Caco-2 (cell line): Measurements from ENCODE around the gene ECHS1. TPM values are rescaled to one million over a fixed set of nuclear protein-coding genes. Genes with fewer than 3 reads are reported as not detected.

Experiments used
- BruUV-seq: library from RNA; stranded (reverse); fragments of 400-500 nt; replicated peaks from 2 replicates; lab custom pipeline; 2021; lab: Mats Ljungman, UMichigan
- CTCF ChIA-PET: fragments of 300-600 bp; sonication (Branson Sonifier 250); formaldehyde crosslinking; loops from one replicate; lab custom pipeline; 2022; ENCODE audit warnings: antibody characterized with exemption; lab: Charles Lee
- POLR2A ChIA-PET: fragments of 300-600 bp; sonication (Branson Sonifier 250); formaldehyde crosslinking; loops from one replicate; lab custom pipeline; 2022; ENCODE audit warnings: antibody characterized with exemption; lab: Charles Lee
- DNase-seq, 2 experiments: peaks; one replicate each; pipeline versions ENCODE4 v3.0.0 to v3.0.0-alpha.2; 2020 to 2022
- H3K27me3 ChIP-seq: replicated peaks from 2 replicates; pipeline ENCODE4 v1.6.0; 2011; ENCODE audit warnings: low read length; ENCODE audit not compliant: control insufficient read depth, insufficient read depth
- H3K36me3 ChIP-seq: 2 replicates; pipeline ENCODE4 v1.5.1; 2011; ENCODE audit warnings: low read length; ENCODE audit not compliant: control insufficient read depth, insufficient read depth
- H3K4me1 ChIP-seq: fragments of 250-450 bp; sonication (Bioruptor Pico); 2 replicates; pipeline ENCODE4 v1.5.1; 2020; ENCODE audit warnings: mild to moderate bottlenecking
- H3K4me3 ChIP-seq: 2 replicates; pipeline ENCODE4 v1.5.1; 2011; ENCODE audit warnings: low read depth, mild to moderate bottlenecking, control low read depth, low read length
- H3K9me3 ChIP-seq: fragments of 250-450 bp; sonication (Bioruptor Pico); 2 replicates; pipeline ENCODE4 v1.5.1; 2020; ENCODE audit warnings: mild to moderate bottlenecking, moderate library complexity
- H3K27ac Mint-ChIP-seq: one replicate; pipeline ENCODE4 v1.8.0; 2022; ENCODE audit warnings: mixed read lengths; ENCODE audit not compliant: unreplicated experiment
- H3K27me3 Mint-ChIP-seq: one replicate; pipeline ENCODE4 v1.8.0; 2022; ENCODE audit warnings: mixed read lengths; ENCODE audit not compliant: insufficient read depth, unreplicated experiment
- H3K36me3 Mint-ChIP-seq: one replicate; pipeline ENCODE4 v1.8.0; 2022; ENCODE audit warnings: mild to moderate bottlenecking, mixed read lengths; ENCODE audit not compliant: insufficient read depth, unreplicated experiment
- H3K4me1 Mint-ChIP-seq: one replicate; pipeline ENCODE4 v1.8.0; 2022; ENCODE audit warnings: low read depth, mixed read lengths; ENCODE audit not compliant: unreplicated experiment
- H3K4me3 Mint-ChIP-seq: one replicate; pipeline ENCODE4 v1.8.0; 2022; ENCODE audit warnings: mild to moderate bottlenecking, moderate library complexity, mixed read lengths; ENCODE audit not compliant: unreplicated experiment
- H3K9me3 Mint-ChIP-seq: one replicate; pipeline ENCODE4 v1.8.0; 2022; ENCODE audit warnings: mixed read lengths; ENCODE audit not compliant: unreplicated experiment
- CTCF ChIP-seq, 2 experiments: fragments of 200-600 bp in 1 of 2; IDR thresholded peaks; 1 replicate in 1 of 2; 2 replicates in 1 of 2; pipeline versions ENCODE4 v1.5.1 to v1.8.0; 2011 to 2022; ENCODE audit warnings: antibody characterized with exemption in 1 of 2, control low read depth in 1 of 2, inconsistent platforms in 1 of 2, low read depth in 1 of 2, low read length in 1 of 2, mild to moderate bottlenecking in 1 of 2, moderate library complexity in 1 of 2; ENCODE audit not compliant: insufficient read depth in 1 of 2, severe bottlenecking in 1 of 2, unreplicated experiment in 1 of 2
- intact Hi-C: fragments of 100-400 bp; cut with micrococcal nuclease; formaldehyde crosslinking; loops from one replicate; pipeline ENCODE4 v1.10.0; 2022; ENCODE audit not compliant: unreplicated experiment
- total RNA-seq: library from RNA; stranded (reverse); gene quantifications from 2 replicates; pipeline ENCODE4 v1.2.3, GENCODE V29; 2022

ECHS1 gene
- total RNA-seq, 1 experiment from 2014 or later = 247 TPM

GRCh38 chr10:133378251-133379096, 5.3 kb upstream of the ECHS1 start:
- H3K9me3 ChIP-seq = no peaks in the 10 kb centered on the region
- no peak for TF ChIP-seq CTCF (IDR thresholded peaks at IDR 0.05; ENCODE audit: insufficient read depth in 1 of 2, low read depth in 1 of 2, low read length in 1 of 2, severe bottlenecking in 1 of 2, unreplicated experiment in 1 of 2)
- Mint-ChIP-seq H3K9me3 (no peaks in the 10 kb centered on the region), H3K4me3 (peak overlapping the region; percentile 81), H3K27me3 (no peaks in the 10 kb centered on the region), H3K27ac (peak overlapping the region; percentile 45), H3K36me3 (no peaks in the 10 kb centered on the region), H3K4me1 (no peaks in the 10 kb centered on the region)
- ChIA-PET CTCF (interaction anchor here (0.6 to 1.1 kb wide), 5 partner anchors 17 to 64 kb away, joined by 3 to 6 read pairs (median 3); partner anchors contain the start of gene FUOM), POLR2A (interaction anchor here (1.0 to 1.4 kb wide), 3 partner anchors 16 to 54 kb away, joined by 3 to 7 read pairs (median 4); partner anchors contain the start of genes FUOM and MTG1)
- peaks cover 16% of the 10 kb centered on the region for H3K4me1 ChIP-seq
- H3K4me3 ChIP-seq = peak overlapping the region; percentile 97
- H3K36me3 ChIP-seq = no peaks in the 10 kb centered on the region
- peak; percentile 73 to 78 for DNase-seq
- BruUV-seq = no TSS peak
- no peaks in the 10 kb centered on the region for H3K27me3 ChIP-seq
- intact Hi-C loops = loop anchor here (1.0 to 5.0 kb wide), 2 partner anchors 16 to 71 kb away; partner anchors contain the start of genes MTG1, TUBGCP2 and ZNF511

GRCh38 chr10:133377818-133378250, 4.7 kb upstream of the ECHS1 start:
- no peak for TF ChIP-seq CTCF (IDR thresholded peaks at IDR 0.05; ENCODE audit: insufficient read depth in 1 of 2, low read depth in 1 of 2, low read length in 1 of 2, severe bottlenecking in 1 of 2, unreplicated experiment in 1 of 2)
- DNase-seq = peak in 1 of 2 experiments; percentile 59
- Mint-ChIP-seq H3K27me3 (no peaks in the 10 kb centered on the region), H3K4me3 (peak overlapping the region; percentile 81), H3K36me3 (peaks cover 5% of the 10 kb centered on the region), H3K4me1 (no peaks in the 10 kb centered on the region), H3K27ac (peak overlapping the region; percentile 45), H3K9me3 (no peaks in the 10 kb centered on the region)
- CTCF ChIA-PET = interaction anchor here (0.6 to 1.1 kb wide), 5 partner anchors 17 to 64 kb away, joined by 3 to 6 read pairs (median 3); partner anchors contain the start of gene FUOM
- BruUV-seq = no TSS peak
- POLR2A ChIA-PET = no interaction called here
- Histone ChIP-seq H3K27me3 (no peaks in the 10 kb centered on the region), H3K4me3 (peak overlapping the region; percentile 97), H3K36me3 (no peaks in the 10 kb centered on the region), H3K4me1 (peaks cover 16% of the 10 kb centered on the region), H3K9me3 (no peaks in the 10 kb centered on the region)
- intact Hi-C loops = loop anchor here (1.0 to 5.0 kb wide), 2 partner anchors 16 to 71 kb away; partner anchors contain the start of genes MTG1, TUBGCP2 and ZNF511
